GM15510 (cell line): Measurements from ENCODE around the gene SETBP1.

Experiments
- POLR2A ChIP-seq: IDR thresholded peaks from 3 replicates; pipeline ENCODE4 v1.6.1; 2011; ENCODE audit warnings: borderline replicate concordance; ENCODE audit not compliant: insufficient read length; ENCODE audit errors: extremely low read depth

The SETBP1 gene

GRCh38 chr18:44848644-44849335, 168.1 kb downstream of the SETBP1 start:
- TF ChIP-seq POLR2A, result no peak

GRCh38 chr18:44849361-44849760, 168.7 kb downstream of the SETBP1 start:
- TF ChIP-seq POLR2A, result no peak

GRCh38 chr18:44850001-44850400, 169.3 kb downstream of the SETBP1 start:
- TF ChIP-seq POLR2A, result no peak

GRCh38 chr18:44851856-44852621, 171.4 kb downstream of the SETBP1 start:
- no peak for TF ChIP-seq POLR2A

GRCh38 chr18:44852818-44853217, 172.1 kb downstream of the SETBP1 start:
- no peak for TF ChIP-seq POLR2A

- no peak for TF ChIP-seq POLR2A
Measured at GRCh38 chr18:44853430-44853829, 172.7 kb downstream of the SETBP1 start.

GRCh38 chr18:44855681-44856080, 175.0 kb downstream of the SETBP1 start:
- no peak for TF ChIP-seq POLR2A

GRCh38 chr18:44856157-44856556, 175.5 kb downstream of the SETBP1 start:
- TF ChIP-seq POLR2A, result no peak

GRCh38 chr18:44857081-44857480, 176.4 kb downstream of the SETBP1 start:
- no peak for TF ChIP-seq POLR2A

- no peak for TF ChIP-seq POLR2A
Measured at GRCh38 chr18:44857744-44858491, 177.2 kb downstream of the SETBP1 start.

- TF ChIP-seq POLR2A, result no peak
Measured at GRCh38 chr18:44859263-44859662, 178.6 kb downstream of the SETBP1 start.

- TF ChIP-seq POLR2A, result no peak
Measured at GRCh38 chr18:44859751-44860439, 179.2 kb downstream of the SETBP1 start.

- no peak for TF ChIP-seq POLR2A
Measured at GRCh38 chr18:44862112-44862511, 181.4 kb downstream of the SETBP1 start.

- TF ChIP-seq POLR2A, result no peak
Measured at GRCh38 chr18:44866103-44866502, 185.4 kb downstream of the SETBP1 start.

GRCh38 chr18:44869533-44869932, 188.8 kb downstream of the SETBP1 start:
- TF ChIP-seq POLR2A, result no peak
